Activated T-cell treated with anti-CD3 and anti-CD28 coated beads for 1 hour (primary cell): ENCODE measurements around the gene ST7.
A peak's percentile ranks its signal among the peaks of the same experiment; 100 is the strongest.
"Not testable (repeated sequence)": the region's sequence is repeated elsewhere in the genome, so short reads cannot be mapped to it uniquely, and the experiment has no call there.

Experiments used
- DNase-seq: peaks from one replicate; pipeline ENCODE4 v3.0.0-alpha.2; 2020; ENCODE audit warnings: low read depth

ST7 gene

GRCh38 chr7:116953372-116953905, at the start of gene ST7:
ST7 (plus strand) TSS chr7:116953501; CDS start chr7:116953541, 40 bp downstream.
- DNase-seq, result peak; percentile 50

- DNase-seq, result no peak
Measured at GRCh38 chr7:116906391-116906790, 46.9 kb upstream of the ST7 start.

GRCh38 chr7:116910383-116910782, 42.9 kb upstream of the ST7 start:
- DNase-seq, result no peak

- DNase-seq, result no peak
Measured at GRCh38 chr7:116911801-116912200, 41.5 kb upstream of the ST7 start.

GRCh38 chr7:116912269-116912909, 40.9 kb upstream of the ST7 start:
- DNase-seq, result no peak

GRCh38 chr7:116918704-116919103, 34.6 kb upstream of the ST7 start:
- DNase-seq, result no peak

GRCh38 chr7:116920359-116920758, 32.9 kb upstream of the ST7 start:
- DNase-seq, result no peak

GRCh38 chr7:116922545-116922944, 30.8 kb upstream of the ST7 start:
- no peak for DNase-seq

GRCh38 chr7:116924741-116925140, 28.6 kb upstream of the ST7 start:
- no peak for DNase-seq

- no peak for DNase-seq
Measured at GRCh38 chr7:116929021-116929420, 24.3 kb upstream of the ST7 start.

- peak; percentile 74 for DNase-seq
Measured at GRCh38 chr7:116929914-116930913, 23.1 kb upstream of the ST7 start.

GRCh38 chr7:116932566-116932965, 20.7 kb upstream of the ST7 start:
- no peak for DNase-seq

GRCh38 chr7:116933465-116933864, 19.8 kb upstream of the ST7 start:
- no peak for DNase-seq

GRCh38 chr7:116934580-116934979, 18.7 kb upstream of the ST7 start:
- DNase-seq, result no peak

GRCh38 chr7:116936844-116937243, 16.5 kb upstream of the ST7 start:
- not testable (repeated sequence) for DNase-seq

GRCh38 chr7:116938678-116939077, 14.6 kb upstream of the ST7 start:
- DNase-seq, result no peak

- no peak for DNase-seq
Measured at GRCh38 chr7:116940689-116941370, 12.5 kb upstream of the ST7 start.

- no peak for DNase-seq
Measured at GRCh38 chr7:116942504-116942903, 10.8 kb upstream of the ST7 start.

GRCh38 chr7:116948934-116949333, 4.4 kb upstream of the ST7 start:
- DNase-seq, result no peak

GRCh38 chr7:116949941-116950801, 3.1 kb upstream of the ST7 start:
- DNase-seq, result no peak

- no peak for DNase-seq
Measured at GRCh38 chr7:116950889-116951351, 2.4 kb upstream of the ST7 start.
